Measurements from ENCODE around the gene ITGB3.
"Not testable (repeated sequence)": the region's sequence is repeated elsewhere in the genome, so short reads cannot be mapped to it uniquely, and the experiment has no call there.

The ITGB3 gene

GRCh38 chr17:47253541-47254402, at the start of gene ITGB3:
ITGB3 (plus strand) TSS chr17:47253827; CDS start chr17:47253862, 35 bp downstream.
- DNase-seq (ENCODE audit: low spot score): peak; percentile 90

- DNase-seq (ENCODE audit: low spot score): peak; percentile 42
These were observed 49.5 kb upstream of the ITGB3 start for GRCh38 chr17:47203984-47204721.

- peak; percentile 46 for DNase-seq (ENCODE audit: low spot score)
These were observed 48.8 kb upstream of the ITGB3 start for GRCh38 chr17:47204722-47205418.

GRCh38 chr17:47205419-47205963, 48.1 kb upstream of the ITGB3 start:
- peak; percentile 53 for DNase-seq (ENCODE audit: low spot score)

GRCh38 chr17:47207143-47208067, 46.2 kb upstream of the ITGB3 start:
- DNase-seq (ENCODE audit: low spot score): peak; percentile 30

GRCh38 chr17:47208744-47209488, 44.7 kb upstream of the ITGB3 start, which contains the start of gene MYL4:
MYL4 (plus strand) TSS chr17:47209348; CDS start chr17:47209423, 75 bp downstream.
- peak; percentile 62 for DNase-seq (ENCODE audit: low spot score)

GRCh38 chr17:47209499-47209898, 44.1 kb upstream of the ITGB3 start:
- no peak for DNase-seq (ENCODE audit: low spot score)

- DNase-seq (ENCODE audit: low spot score): no peak
These were observed 43.5 kb upstream of the ITGB3 start for GRCh38 chr17:47210105-47210504.

- no peak for DNase-seq (ENCODE audit: low spot score)
These were observed 42.8 kb upstream of the ITGB3 start for GRCh38 chr17:47210779-47211178.

- DNase-seq (ENCODE audit: low spot score): no peak
These were observed 41.2 kb upstream of the ITGB3 start for GRCh38 chr17:47212458-47212857.

GRCh38 chr17:47213540-47213939, 40.1 kb upstream of the ITGB3 start:
- no peak for DNase-seq (ENCODE audit: low spot score)

- no peak for DNase-seq (ENCODE audit: low spot score)
These were observed 38.7 kb upstream of the ITGB3 start for GRCh38 chr17:47214931-47215330.

- DNase-seq (ENCODE audit: low spot score): not testable (repeated sequence)
These were observed 36.8 kb upstream of the ITGB3 start for GRCh38 chr17:47216821-47217220.

- not testable (repeated sequence) for DNase-seq (ENCODE audit: low spot score)
These were observed 36.3 kb upstream of the ITGB3 start for GRCh38 chr17:47217279-47217678.

GRCh38 chr17:47218896-47219430, 34.7 kb upstream of the ITGB3 start:
- DNase-seq (ENCODE audit: low spot score): no peak

- DNase-seq (ENCODE audit: low spot score): no peak
These were observed 33.8 kb upstream of the ITGB3 start for GRCh38 chr17:47219621-47220475.

- DNase-seq (ENCODE audit: low spot score): no peak
These were observed 33.1 kb upstream of the ITGB3 start for GRCh38 chr17:47220531-47220999.

GRCh38 chr17:47221154-47221553, 32.5 kb upstream of the ITGB3 start:
- DNase-seq (ENCODE audit: low spot score): no peak

GRCh38 chr17:47222047-47222446, 31.6 kb upstream of the ITGB3 start:
- no peak for DNase-seq (ENCODE audit: low spot score)

All from ecto neural progenitor cell (in vitro differentiated cells).